ENCODE data around the gene LIPT2. TPM values are rescaled to one million over a fixed set of nuclear protein-coding genes. Genes with fewer than 3 reads are reported as not detected.

The LIPT2 gene
- total and polyA plus RNA-seq, 2 donors (not counting 1 experiment from before 2014, with no cell fraction given) = 6.5 to 8.3 TPM

GRCh38 chr11:74480688-74481417 lies 12.7 kb downstream of the LIPT2 start:
- Histone ChIP-seq H3K79me2 (ENCODE audit: control insufficient read depth, insufficient read depth, low read length) (no peaks in the 10 kb centered on the region), H4K20me1 (ENCODE audit: control insufficient read depth, insufficient read depth, low read length, poor library complexity, severe bottlenecking) (no peaks in the 10 kb centered on the region), H3K27me3 (replicated peaks in 1 of 4; ENCODE audit: control extremely low read depth in 1 of 4, control insufficient read depth in 3 of 4, insufficient read depth in 4 of 4, low read length in 3 of 4) (peaks cover 0 to 2% (median 0%) of the 10 kb centered on the region in 4 experiments), H3K9me3 (ENCODE audit: control extremely low read depth in 1 of 3, control insufficient read depth in 2 of 3, insufficient read depth in 1 of 3, low read length in 2 of 3) (no peaks in the 10 kb centered on the region), H2AFZ (ENCODE audit: insufficient read depth, low read depth, low read length, poor library complexity, severe bottlenecking) (no peak overlapping the region), H3K4me3 (ENCODE audit: control extremely low read depth in 1 of 5, extremely low read depth in 1 of 5, insufficient read depth in 1 of 5, low read depth in 2 of 5, low read length in 4 of 5) (no peak overlapping the region), H3K36me3 (replicated peaks in 1 of 2; ENCODE audit: control extremely low read depth in 1 of 2, control insufficient read depth in 1 of 2, extremely low read depth in 1 of 2, insufficient read depth in 2 of 2, low read length in 1 of 2) (no peaks in the 10 kb centered on the region), H3K9ac (ENCODE audit: low read length) (no peak overlapping the region), H3K4me1 (ENCODE audit: control insufficient read depth in 2 of 2, insufficient read depth in 2 of 2, low read length in 2 of 2) (no peaks in the 10 kb centered on the region), H3K27ac (ENCODE audit: low read length in 2 of 2) (no peak overlapping the region), H3K4me2 (replicated peaks; ENCODE audit: low read depth, low read length, poor library complexity, severe bottlenecking) (no peak overlapping the region)
- no peak overlapping the region for H3K4me3 Mint-ChIP-seq
- intact Hi-C loops (cut with micrococcal nuclease) = no loop called here
- no peak overlapping the region for H3K27ac Mint-ChIP-seq
- 28% methylated on average over 2 of the region's 3 CpGs for WGBS (ENCODE audit: insufficient coverage)
- TF ChIP-seq EZH2 (IDR thresholded peaks at IDR 0.05; ENCODE audit: borderline replicate concordance, insufficient read depth, low read depth, low read length, poor library complexity, severe bottlenecking) (no peak), CTCF (IDR thresholded peaks at IDR 0.05) (no peak)
- H3K9me3 Mint-ChIP-seq (ENCODE audit: insufficient read depth) = no peaks in the 10 kb centered on the region
- ChIA-PET POLR2A (no interaction called here), CTCF (interaction anchor here (1.1 kb wide), 1 partner anchor 31 kb away, joined by 3 read pairs; no protein-coding TSS in a partner anchor)
- peaks cover 12% of the 10 kb centered on the region for H3K27me3 Mint-ChIP-seq
- no peaks in the 10 kb centered on the region for H3K4me1 Mint-ChIP-seq
- ATAC-seq (ENCODE audit: low read depth) = no peak
- no peak for DNase-seq

GRCh38 chr11:74479732-74480123 lies 13.8 kb downstream of the LIPT2 start:
- Histone ChIP-seq H3K27ac (ENCODE audit: low read length in 2 of 2) (no peak overlapping the region), H4K20me1 (ENCODE audit: control insufficient read depth, insufficient read depth, low read length, poor library complexity, severe bottlenecking) (no peaks in the 10 kb centered on the region), H2AFZ (ENCODE audit: insufficient read depth, low read depth, low read length, poor library complexity, severe bottlenecking) (no peak overlapping the region), H3K4me2 (replicated peaks; ENCODE audit: low read depth, low read length, poor library complexity, severe bottlenecking) (no peak overlapping the region), H3K4me1 (ENCODE audit: control insufficient read depth in 2 of 2, insufficient read depth in 2 of 2, low read length in 2 of 2) (no peaks in the 10 kb centered on the region), H3K9ac (ENCODE audit: low read length) (no peak overlapping the region), H3K4me3 (ENCODE audit: control extremely low read depth in 1 of 5, extremely low read depth in 1 of 5, insufficient read depth in 1 of 5, low read depth in 2 of 5, low read length in 4 of 5) (no peak overlapping the region), H3K36me3 (replicated peaks in 1 of 2; ENCODE audit: control extremely low read depth in 1 of 2, control insufficient read depth in 1 of 2, extremely low read depth in 1 of 2, insufficient read depth in 2 of 2, low read length in 1 of 2) (no peaks in the 10 kb centered on the region), H3K9me3 (ENCODE audit: control extremely low read depth in 1 of 3, control insufficient read depth in 2 of 3, insufficient read depth in 1 of 3, low read length in 2 of 3) (no peaks in the 10 kb centered on the region), H3K79me2 (ENCODE audit: control insufficient read depth, insufficient read depth, low read length) (no peaks in the 10 kb centered on the region), H3K27me3 (replicated peaks in 1 of 4; ENCODE audit: control extremely low read depth in 1 of 4, control insufficient read depth in 3 of 4, insufficient read depth in 4 of 4, low read length in 3 of 4) (peaks cover 0 to 2% (median 0%) of the 10 kb centered on the region in 4 experiments)
- Mint-ChIP-seq H3K27ac (no peak overlapping the region), H3K27me3 (peaks cover 12% of the 10 kb centered on the region), H3K9me3 (ENCODE audit: insufficient read depth) (no peaks in the 10 kb centered on the region), H3K4me1 (no peaks in the 10 kb centered on the region), H3K4me3 (no peak overlapping the region)
- intact Hi-C loops (cut with micrococcal nuclease) = no loop called here
- ChIA-PET CTCF (no interaction called here), POLR2A (no interaction called here)
- DNase-seq (no peak), ATAC-seq (ENCODE audit: low read depth) (no peak)
- TF ChIP-seq EZH2 (IDR thresholded peaks at IDR 0.05; ENCODE audit: borderline replicate concordance, insufficient read depth, low read depth, low read length, poor library complexity, severe bottlenecking) = no peak
- no peak for TF ChIP-seq CTCF (IDR thresholded peaks at IDR 0.05)
- WGBS (ENCODE audit: insufficient coverage) = no CpG with 5 or more reads among the region's 1 CpG
